Upper lobe of left lung (tissue), 6 donors: ENCODE measurements around the gene SYT6. TPM values are rescaled to one million over a fixed set of nuclear protein-coding genes. Genes with fewer than 3 reads are reported as not detected.

Experiments
- ATAC-seq, 2 donors: fragments of 200-7000 bp; cut with Tn5 transposase; one replicate each; pipeline ENCODE4 v1.9.1; 2022; ENCODE audit warnings: mild to moderate bottlenecking in 2 of 2, moderate library complexity in 2 of 2; ENCODE audit not compliant: low FRiP score in 2 of 2
- DNase-seq, 2 donors: peaks; one replicate each; pipeline ENCODE4 v3.0.0-alpha.2; 2019 to 2020
- H3K27ac ChIP-seq, 4 donors: fragments of 200-600 bp; sonication (generic); one replicate each; pipeline ENCODE4 v1.5.1; 2016 to 2019
- H3K27me3 ChIP-seq, 4 donors: fragments of 200-600 bp; sonication (generic); one replicate each; pipeline ENCODE4 v1.5.1; 2017 to 2019
- H3K36me3 ChIP-seq, 4 donors: fragments of 200-600 bp; sonication (generic); one replicate each; pipeline ENCODE4 v1.5.1; 2016 to 2019
- H3K4me1 ChIP-seq, 4 donors: fragments of 200-600 bp; sonication (generic); one replicate each; pipeline ENCODE4 v1.5.1; 2018 to 2019
- H3K4me3 ChIP-seq, 4 donors: fragments of 200-600 bp; sonication (generic); one replicate each; pipeline ENCODE4 v1.5.1; 2017 to 2019; ENCODE audit warnings: mild to moderate bottlenecking in 2 of 4, moderate library complexity in 1 of 4
- H3K9me3 ChIP-seq, 4 donors: fragments of 200-600 bp; sonication (generic); one replicate each; pipeline ENCODE4 v1.5.1; 2018 to 2019
- EP300 ChIP-seq, 4 donors: sonication (generic); formaldehyde crosslinking; IDR thresholded peaks; one replicate each; pipeline ENCODE4 v1.5.1; 2017; ENCODE audit warnings: antibody characterized with exemption in 4 of 4, control low read depth in 2 of 4
- POLR2A ChIP-seq, 4 donors: fragments of 450-650 bp; IDR thresholded peaks; one replicate each; pipeline ENCODE4 v1.5.1; 2016 to 2017; ENCODE audit warnings: antibody characterized with exemption in 4 of 4, mild to moderate bottlenecking in 2 of 4
- POLR2AphosphoS5 ChIP-seq, 2 donors: sonication (generic); formaldehyde crosslinking; IDR thresholded peaks; one replicate each; pipeline ENCODE4 v1.5.1; 2017; ENCODE audit warnings: antibody characterized with exemption in 2 of 2
- WGBS, 2 donors: methylation state at CpG; one replicate each; pipeline ENCODE4 v1.1.5; 2017 to 2018; 5-methylcytosine and 5-hydroxymethylcytosine counted together
- total RNA-seq, 6 donors: library from RNA; depleted of rRNA in 4 of 6; stranded (reverse); fragments of >200 nt in 4 of 6; gene quantifications; one replicate each; pipeline versions ENCODE4 v1.1.0 to v1.2.1, GENCODE V29; 2016 to 2021
- TF ChIP-seq, protein P1 (sequence below), 6 experiments: fragments of 450-650 bp in 4 of 6; fragments of 200-600 bp in 2 of 6; sonication (generic) in 2 of 6; IDR thresholded peaks; one replicate each; pipeline ENCODE4 v1.5.1; 2016 to 2019; ENCODE audit warnings: antibody characterized with exemption in 6 of 6
- donor health status: DM: no; HTN: no; CAD: no; lungs with moderate emphysema.
- donor health status: DM: no; HTN: yes; CAD: no; lungs with severe emphysema.

SYT6 gene
- total RNA-seq, 6 donors from 2014 or later: 0.07 TPM; not detected in 5

GRCh38 chr1:114093624-114094362, 59.9 kb downstream of the SYT6 start:
- Histone ChIP-seq H3K27me3 (no peaks in the 10 kb centered on the region), H3K9me3 (no peaks in the 10 kb centered on the region), H3K4me3 (no peak overlapping the region), H3K27ac (no peak overlapping the region), H3K4me1 (no peaks in the 10 kb centered on the region), H3K36me3 (no peaks in the 10 kb centered on the region)
- DNase-seq: no peak
- ATAC-seq: no peak
- 56 to 70% methylated on average over 4 of the region's 4 CpGs for WGBS, 2 donors
- TF ChIP-seq EP300 (IDR thresholded peaks at IDR 0.05): no peak
- no peak for TF ChIP-seq POLR2AphosphoS5 (IDR thresholded peaks at IDR 0.05)
- no peak for TF ChIP-seq POLR2A (IDR thresholded peaks at IDR 0.05)
- TF ChIP-seq, protein P1, sequence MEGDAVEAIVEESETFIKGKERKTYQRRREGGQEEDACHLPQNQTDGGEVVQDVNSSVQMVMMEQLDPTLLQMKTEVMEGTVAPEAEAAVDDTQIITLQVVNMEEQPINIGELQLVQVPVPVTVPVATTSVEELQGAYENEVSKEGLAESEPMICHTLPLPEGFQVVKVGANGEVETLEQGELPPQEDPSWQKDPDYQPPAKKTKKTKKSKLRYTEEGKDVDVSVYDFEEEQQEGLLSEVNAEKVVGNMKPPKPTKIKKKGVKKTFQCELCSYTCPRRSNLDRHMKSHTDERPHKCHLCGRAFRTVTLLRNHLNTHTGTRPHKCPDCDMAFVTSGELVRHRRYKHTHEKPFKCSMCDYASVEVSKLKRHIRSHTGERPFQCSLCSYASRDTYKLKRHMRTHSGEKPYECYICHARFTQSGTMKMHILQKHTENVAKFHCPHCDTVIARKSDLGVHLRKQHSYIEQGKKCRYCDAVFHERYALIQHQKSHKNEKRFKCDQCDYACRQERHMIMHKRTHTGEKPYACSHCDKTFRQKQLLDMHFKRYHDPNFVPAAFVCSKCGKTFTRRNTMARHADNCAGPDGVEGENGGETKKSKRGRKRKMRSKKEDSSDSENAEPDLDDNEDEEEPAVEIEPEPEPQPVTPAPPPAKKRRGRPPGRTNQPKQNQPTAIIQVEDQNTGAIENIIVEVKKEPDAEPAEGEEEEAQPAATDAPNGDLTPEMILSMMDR (IDR thresholded peaks at IDR 0.05): no peak

DNA sequence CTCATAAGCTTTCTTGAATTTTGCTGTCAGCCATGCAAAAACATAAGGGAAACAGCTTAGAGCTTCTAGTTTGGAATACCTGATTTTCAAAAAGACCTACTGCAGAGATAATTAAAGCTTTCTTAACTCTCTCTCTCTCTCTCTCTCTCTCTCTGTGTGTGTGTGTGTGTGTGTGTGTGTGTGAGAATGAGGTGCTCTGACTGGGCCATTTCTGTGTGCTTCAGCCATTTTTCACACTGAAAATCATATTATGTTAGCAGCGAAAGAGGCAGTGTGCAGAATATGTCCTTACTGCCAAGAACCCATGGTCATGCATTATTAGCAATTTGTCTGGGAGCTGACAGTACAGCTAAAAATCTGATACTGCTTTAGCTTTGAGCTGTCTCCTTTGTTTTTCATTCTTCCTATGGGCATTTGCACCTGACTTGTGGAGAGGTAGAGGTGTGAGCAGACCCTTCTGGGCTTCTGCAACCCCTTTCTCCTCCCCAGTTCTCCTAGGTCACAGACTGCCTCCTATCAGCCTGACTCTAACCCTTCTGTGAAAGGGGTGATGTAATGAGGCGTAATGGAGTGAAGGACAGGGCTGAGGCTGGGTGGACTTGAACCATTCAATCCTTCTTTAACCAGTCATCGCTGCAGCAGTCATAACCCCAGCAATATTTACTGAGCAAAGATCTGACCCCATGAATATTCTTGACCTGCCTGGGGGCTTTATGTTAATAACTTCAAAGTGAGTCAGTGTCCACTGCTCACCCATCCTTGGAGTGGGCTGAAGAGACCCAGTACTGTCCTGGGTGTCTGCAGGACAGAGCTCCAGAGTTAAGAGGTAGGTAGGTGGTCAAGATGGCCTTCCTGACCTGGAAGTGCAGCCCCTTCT, 61.2 kb downstream of the SYT6 start:
- Histone ChIP-seq H3K4me1 (no peaks in the 10 kb centered on the region), H3K4me3 (no peak overlapping the region), H3K9me3 (no peaks in the 10 kb centered on the region), H3K27me3 (no peaks in the 10 kb centered on the region), H3K36me3 (no peaks in the 10 kb centered on the region), H3K27ac (no peak overlapping the region)
- ATAC-seq: no peak
- DNase-seq: no peak
- no peak for TF ChIP-seq POLR2AphosphoS5 (IDR thresholded peaks at IDR 0.05)
- no peak for TF ChIP-seq POLR2A (IDR thresholded peaks at IDR 0.05)
- TF ChIP-seq, protein P1 (IDR thresholded peaks at IDR 0.05): no peak
- no peak for TF ChIP-seq EP300 (IDR thresholded peaks at IDR 0.05)
- 63 to 85% methylated on average over 3 of the region's 3 CpGs for WGBS, 2 donors

DNA sequence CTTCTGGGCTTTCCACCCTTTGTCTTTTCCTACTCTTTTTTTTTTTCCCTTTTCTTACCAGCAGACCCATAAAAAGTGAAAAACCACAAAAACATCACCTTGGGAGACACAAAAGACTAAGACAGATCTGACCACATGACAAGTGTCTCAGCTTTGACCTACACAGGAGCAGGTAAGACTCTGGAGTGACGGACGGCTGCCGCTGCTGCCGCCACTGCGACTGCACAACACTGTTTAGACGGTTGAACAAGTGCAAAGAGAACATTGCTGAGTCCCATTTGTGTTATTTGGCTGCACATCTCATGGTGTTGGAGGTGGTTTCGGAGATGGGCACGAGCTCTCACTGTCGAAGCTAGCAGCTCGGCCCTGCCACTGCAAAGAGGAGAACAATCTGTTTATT, 62.0 kb downstream of the SYT6 start:
- Histone ChIP-seq H3K9me3 (no peaks in the 10 kb centered on the region), H3K36me3 (no peaks in the 10 kb centered on the region), H3K4me1 (no peaks in the 10 kb centered on the region), H3K4me3 (no peak overlapping the region), H3K27me3 (no peaks in the 10 kb centered on the region), H3K27ac (no peak overlapping the region)
- DNase-seq (peak in 1 of 2 donors; percentile 71), ATAC-seq (no peak)
- TF ChIP-seq EP300 (IDR thresholded peaks at IDR 0.05): no peak
- no peak for TF ChIP-seq POLR2A (IDR thresholded peaks at IDR 0.05)
- TF ChIP-seq POLR2AphosphoS5 (IDR thresholded peaks at IDR 0.05): no peak
- TF ChIP-seq, protein P1 (IDR thresholded peaks at IDR 0.05): no peak
- 93 to 94% methylated on average over 10 of the region's 10 CpGs for whole genome bisulfite sequencing, 2 donors

GRCh38 chr1:114090738-114091505, 62.7 kb downstream of the SYT6 start:
- no peak for DNase-seq
- Histone ChIP-seq H3K27me3 (no peaks in the 10 kb centered on the region), H3K9me3 (no peaks in the 10 kb centered on the region), H3K4me3 (no peak overlapping the region), H3K27ac (no peak overlapping the region), H3K36me3 (no peaks in the 10 kb centered on the region), H3K4me1 (no peaks in the 10 kb centered on the region)
- TF ChIP-seq EP300 (IDR thresholded peaks at IDR 0.05): no peak
- TF ChIP-seq, protein P1 (IDR thresholded peaks at IDR 0.05): no peak
- no peak for TF ChIP-seq POLR2A (IDR thresholded peaks at IDR 0.05)
- TF ChIP-seq POLR2AphosphoS5 (IDR thresholded peaks at IDR 0.05): no peak
- WGBS, 2 donors: 81 to 89% methylated on average over 11 of the region's 11 CpGs
- ATAC-seq: no peak
